MCF 10A (cell line): ENCODE data around the gene LAMP1. TPM values are rescaled to one million over a fixed set of nuclear protein-coding genes. Genes with fewer than 3 reads are reported as not detected.
"Not testable (repeated sequence)": the region's sequence is repeated elsewhere in the genome, so short reads cannot be mapped to it uniquely, and the experiment has no call there.

Experiments
- BruUV-seq: library from RNA; stranded (reverse); fragments of 400-500 nt; replicated peaks from 2 replicates; lab custom pipeline; 2021; lab: Mats Ljungman, UMichigan
- CTCF ChIA-PET: fragments of 300-600 bp; sonication (Branson Sonifier 250); formaldehyde crosslinking; extraction: SDS; loops from one replicate; lab custom pipeline; 2021; ENCODE audit warnings: antibody characterized with exemption, inconsistent platforms; lab: Yijun Ruan, JAX
- POLR2A ChIA-PET: fragments of 300-600, 350-650 bp; sonication (Branson Sonifier 250); formaldehyde crosslinking; extraction: SDS; loops from one replicate; lab custom pipeline; 2020; ENCODE audit warnings: antibody characterized with exemption, inconsistent platforms; lab: Yijun Ruan, JAX
- DNase-seq: peaks from one replicate; pipeline ENCODE4 v3.0.0-alpha.2; 2018; ENCODE audit not compliant: unreplicated experiment
- H3K27ac Mint-ChIP-seq: one replicate; pipeline ENCODE4 v1.8.0; 2022; ENCODE audit warnings: mild to moderate bottlenecking, low read depth, mixed read lengths; ENCODE audit not compliant: unreplicated experiment
- H3K27me3 Mint-ChIP-seq: one replicate; pipeline ENCODE4 v1.8.0; 2022; ENCODE audit warnings: mixed read lengths; ENCODE audit not compliant: insufficient read depth, unreplicated experiment
- H3K36me3 Mint-ChIP-seq: one replicate; pipeline ENCODE4 v1.8.0; 2022; ENCODE audit warnings: mild to moderate bottlenecking, moderate library complexity, mixed read lengths; ENCODE audit not compliant: insufficient read depth, unreplicated experiment
- H3K4me1 Mint-ChIP-seq: one replicate; pipeline ENCODE4 v1.8.0; 2022; ENCODE audit warnings: mixed read lengths; ENCODE audit not compliant: insufficient read depth, unreplicated experiment
- H3K4me3 Mint-ChIP-seq: one replicate; pipeline ENCODE4 v1.8.0; 2022; ENCODE audit warnings: mild to moderate bottlenecking, moderate library complexity, mixed read lengths; ENCODE audit not compliant: unreplicated experiment
- H3K9me3 Mint-ChIP-seq: one replicate; pipeline ENCODE4 v1.8.0; 2022; ENCODE audit warnings: mixed read lengths; ENCODE audit not compliant: unreplicated experiment
- intact Hi-C: fragments of 100-400 bp; cut with micrococcal nuclease; formaldehyde crosslinking; loops from 2 replicates; pipeline ENCODE4 v1.14.1; 2022
- microRNA-seq: library from miRNA; unstranded; fragments of <30 nt; microRNA quantifications from one replicate; pipeline ENCODE4 v1.2.0, GENCODE V29; 2022
- total RNA-seq: library from RNA; stranded (reverse); gene quantifications from 2 replicates; pipeline ENCODE4 v1.2.3, GENCODE V29; 2022
- TF ChIP-seq, protein P1 (sequence below): fragments of 200-600 bp; IDR thresholded peaks from one replicate; pipeline ENCODE4 v1.8.0; 2022; ENCODE audit warnings: antibody characterized with exemption, mild to moderate bottlenecking; ENCODE audit not compliant: unreplicated experiment

LAMP1 gene
- total RNA-seq, 1 experiment from 2014 or later, result 150 TPM

DNA sequence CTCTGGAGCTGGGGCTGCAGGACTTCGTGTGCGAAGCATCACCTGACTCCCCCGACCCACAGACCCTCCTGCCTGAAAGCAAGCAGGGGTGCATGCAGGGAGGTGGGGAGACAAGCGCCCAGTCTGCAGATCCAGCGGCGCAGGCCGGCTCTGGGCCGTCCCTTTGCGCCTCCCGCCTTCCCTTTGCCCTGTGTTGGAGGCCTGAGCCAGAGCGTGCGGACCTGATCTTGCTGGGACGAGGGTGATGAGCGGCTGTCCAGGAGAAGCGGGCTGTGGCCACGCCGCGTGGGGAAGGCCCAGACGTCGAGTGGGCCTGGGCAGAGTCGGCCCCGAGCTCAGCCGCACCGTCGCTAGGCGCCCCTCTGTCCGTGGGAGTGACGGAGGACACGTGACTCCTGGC lies 72.2 kb downstream of the LAMP1 start:
- CTCF ChIA-PET, result no interaction called here
- intact Hi-C loops, result no loop called here
- no TSS peak for BruUV-seq
- Mint-ChIP-seq H3K4me3 (no peak overlapping the region), H3K4me1 (no peaks in the 10 kb centered on the region), H3K27me3 (no peaks in the 10 kb centered on the region), H3K9me3 (no peaks in the 10 kb centered on the region), H3K36me3 (peaks cover 6% of the 10 kb centered on the region), H3K27ac (no peak overlapping the region)
- POLR2A ChIA-PET, result no interaction called here
- DNase-seq, result no peak
- TF ChIP-seq, protein P1, sequence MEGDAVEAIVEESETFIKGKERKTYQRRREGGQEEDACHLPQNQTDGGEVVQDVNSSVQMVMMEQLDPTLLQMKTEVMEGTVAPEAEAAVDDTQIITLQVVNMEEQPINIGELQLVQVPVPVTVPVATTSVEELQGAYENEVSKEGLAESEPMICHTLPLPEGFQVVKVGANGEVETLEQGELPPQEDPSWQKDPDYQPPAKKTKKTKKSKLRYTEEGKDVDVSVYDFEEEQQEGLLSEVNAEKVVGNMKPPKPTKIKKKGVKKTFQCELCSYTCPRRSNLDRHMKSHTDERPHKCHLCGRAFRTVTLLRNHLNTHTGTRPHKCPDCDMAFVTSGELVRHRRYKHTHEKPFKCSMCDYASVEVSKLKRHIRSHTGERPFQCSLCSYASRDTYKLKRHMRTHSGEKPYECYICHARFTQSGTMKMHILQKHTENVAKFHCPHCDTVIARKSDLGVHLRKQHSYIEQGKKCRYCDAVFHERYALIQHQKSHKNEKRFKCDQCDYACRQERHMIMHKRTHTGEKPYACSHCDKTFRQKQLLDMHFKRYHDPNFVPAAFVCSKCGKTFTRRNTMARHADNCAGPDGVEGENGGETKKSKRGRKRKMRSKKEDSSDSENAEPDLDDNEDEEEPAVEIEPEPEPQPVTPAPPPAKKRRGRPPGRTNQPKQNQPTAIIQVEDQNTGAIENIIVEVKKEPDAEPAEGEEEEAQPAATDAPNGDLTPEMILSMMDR, result no peak

DNA sequence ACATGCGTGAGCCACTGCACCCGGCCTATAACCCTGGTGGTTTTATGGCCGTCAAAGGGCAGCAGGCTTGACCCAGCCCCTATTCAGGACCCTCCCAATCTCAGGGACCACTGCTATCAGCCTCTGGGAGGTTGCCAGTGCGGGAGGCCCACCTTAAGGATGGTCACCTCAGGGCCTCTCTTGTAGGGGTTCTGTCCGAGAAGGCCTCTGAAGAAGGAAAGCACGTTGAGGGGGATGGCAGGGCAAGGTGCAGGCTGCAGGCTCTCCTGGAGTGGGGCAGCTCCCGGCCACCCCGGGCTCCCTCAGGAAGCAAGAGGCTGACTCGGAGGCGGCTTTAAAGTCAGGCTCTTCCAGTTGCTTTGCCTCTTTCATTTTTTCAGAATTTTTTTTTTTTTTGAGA lies 72.8 kb downstream of the LAMP1 start:
- H3K27ac Mint-ChIP-seq, result no peak overlapping the region
- H3K36me3 Mint-ChIP-seq, result peaks cover 6% of the 10 kb centered on the region
- intact Hi-C loops, result no loop called here
- DNase-seq, result no peak
- ChIA-PET CTCF (no interaction called here), POLR2A (no interaction called here)
- no peaks in the 10 kb centered on the region for H3K9me3 Mint-ChIP-seq
- H3K27me3 Mint-ChIP-seq, result no peaks in the 10 kb centered on the region
- H3K4me1 Mint-ChIP-seq, result no peaks in the 10 kb centered on the region
- BruUV-seq, result no TSS peak
- H3K4me3 Mint-ChIP-seq, result no peak overlapping the region
- TF ChIP-seq, protein P1, result no peak

DNA sequence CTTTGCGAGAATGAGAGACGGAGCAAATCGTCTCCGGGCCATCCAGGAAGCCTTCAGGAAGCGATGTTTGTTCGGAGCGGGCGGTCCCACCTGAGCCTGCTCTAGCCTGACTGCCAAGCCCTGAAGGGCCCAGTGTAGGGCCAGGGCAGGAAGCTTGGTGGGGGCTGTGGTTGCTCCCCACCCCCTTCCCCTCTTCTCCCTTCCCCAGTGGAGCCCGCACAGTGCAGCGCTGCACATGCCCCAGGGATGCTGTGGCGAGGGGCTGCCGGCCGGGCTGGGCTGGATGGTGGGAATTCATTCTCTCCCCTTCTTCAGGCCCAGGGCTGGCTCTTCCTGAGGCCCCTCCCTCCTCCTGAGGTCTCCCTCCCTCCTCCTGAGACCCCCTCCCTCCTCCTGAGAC lies 74.0 kb downstream of the LAMP1 start:
- intact Hi-C loops, result no loop called here
- Mint-ChIP-seq H3K4me3 (no peak overlapping the region), H3K36me3 (peaks cover 6% of the 10 kb centered on the region), H3K4me1 (no peaks in the 10 kb centered on the region), H3K27ac (no peak overlapping the region), H3K9me3 (no peaks in the 10 kb centered on the region), H3K27me3 (peaks cover 5% of the 10 kb centered on the region)
- DNase-seq, result no peak
- no TSS peak for BruUV-seq
- TF ChIP-seq, protein P1, result no peak
- CTCF ChIA-PET, result no interaction called here
- POLR2A ChIA-PET, result no interaction called here

DNA sequence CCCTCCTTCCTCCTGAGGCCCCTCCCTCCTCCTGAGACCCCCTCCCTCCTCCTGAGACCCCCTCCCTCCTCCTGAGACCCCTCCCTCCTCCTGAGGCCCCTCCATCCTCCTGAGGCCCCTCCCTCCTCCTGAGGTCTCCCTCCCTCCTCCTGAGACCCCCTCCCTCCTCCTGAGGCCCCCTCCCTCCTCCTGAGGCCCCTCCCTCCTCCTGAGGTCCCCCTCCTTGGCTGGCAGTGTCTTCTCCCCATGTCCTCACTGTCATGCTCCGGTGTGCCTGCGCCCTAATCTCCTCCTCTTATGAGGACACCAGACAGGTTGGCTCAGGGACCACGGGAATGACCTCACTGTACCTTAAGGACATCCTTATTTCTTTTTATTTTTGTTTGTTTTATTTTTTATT lies 74.7 kb downstream of the LAMP1 start:
- peaks cover 11% of the 10 kb centered on the region for H3K27me3 Mint-ChIP-seq
- H3K27ac Mint-ChIP-seq, H3K36me3 Mint-ChIP-seq, DNase-seq, H3K9me3 Mint-ChIP-seq, H3K4me3 Mint-ChIP-seq, H3K4me1 Mint-ChIP-seq, BruUV-seq, POLR2A ChIA-PET: not testable (repeated sequence)
- CTCF ChIA-PET, result interaction anchor here (0.7 kb wide), 1 partner anchor 799 kb away, joined by 3 read pairs; no protein-coding TSS in a partner anchor
- intact Hi-C loops, result loop anchor here (2.0 kb wide), 1 partner anchor 97 kb away; no protein-coding TSS in a partner anchor

Small RNAs within 50 kb of the gene (microRNA-seq; reads per million reads assigned to microRNA genes)
- gene MIR8075, result not detected

Other genes with a start within 250 kb of the LAMP1 start
- not detected in 2 replicates for gene F7, start 191.4 kb upstream of the LAMP1 start, total RNA-seq
- gene F10, start 174.4 kb upstream of the LAMP1 start, total RNA-seq, result not detected in 2 replicates
- not detected in 2 replicates for gene PROZ, start 138.6 kb upstream of the LAMP1 start, total RNA-seq
- gene PCID2, start 88.6 kb upstream of the LAMP1 start, total RNA-seq, result 60.7 and 63.4 TPM in 2 replicates
- gene CUL4A, start 87.6 kb upstream of the LAMP1 start, total RNA-seq, result 74.7 and 85.9 TPM in 2 replicates
- 2.4 and 3.5 TPM in 2 replicates for gene GRTP1, start 66.9 kb downstream of the LAMP1 start, total RNA-seq
- gene ADPRHL1, start 156.2 kb downstream of the LAMP1 start, total RNA-seq, result 2.6 and 4.3 TPM in 2 replicates
- 20.4 and 22.0 TPM in 2 replicates for gene DCUN1D2, start 193.5 kb downstream of the LAMP1 start, total RNA-seq